K562 treated with DMSO at 1 percent for 24 hours (cell line): ENCODE data around the gene ICAM5. TPM values are rescaled to one million over a fixed set of nuclear protein-coding genes. Genes with fewer than 3 reads are reported as not detected.

Source experiments
- total RNA-seq: library from RNA; unstranded; fragments of 300-600 nt; gene quantifications from 2 replicates; pipeline ENCODE4 v1.2.3, GENCODE V29; 2022; ENCODE audit warnings: low read depth; ENCODE audit not compliant: insufficient read depth

Gene ICAM5
- total RNA-seq = 28.4 and 31.1 TPM in 2 replicates

GRCh38 chr19:10289836-10290356 is at the start of gene ICAM5:
Gene ICAM5 (plus strand): TSS chr19:10289952. CDS start chr19:10290044, 92 bp downstream.

GRCh38 chr19:10251792-10252694 is 37.7 kb upstream of the ICAM5 start, which contains the start of gene MRPL4:
Gene MRPL4 (plus strand): TSS chr19:10252214. CDS start chr19:10252254, 40 bp downstream.

GRCh38 chr19:10270616-10271394 is 18.9 kb upstream of the ICAM5 start, which contains the start of gene ICAM1:
Gene ICAM1 (plus strand): TSS chr19:10271120. CDS start chr19:10271160, 40 bp downstream.

GRCh38 chr19:10286803-10287737 is 2.7 kb upstream of the ICAM5 start, which contains the start of gene ICAM4:
Gene ICAM4 (plus strand): TSS chr19:10286955. CDS start chr19:10287013, 58 bp downstream.

GRCh38 chr19:10309423-10309822 is 19.7 kb downstream of the ICAM5 start, which contains the start of gene ZGLP1:
Gene ZGLP1 (minus strand): TSS chr19:10309815.

GRCh38 chr19:10315335-10316214 is 25.8 kb downstream of the ICAM5 start, which contains the start of gene FDX2:
Gene FDX2 (minus strand): TSS chr19:10316015. CDS start chr19:10315996, 19 bp downstream.

GRCh38 chr19:10332965-10333757 is 43.4 kb downstream of the ICAM5 start, which contains the start of gene RAVER1:
Gene RAVER1 (minus strand): TSS chr19:10333529. CDS start chr19:10333507, 22 bp downstream.

GRCh38 chr19:10339380-10339960 is 49.7 kb downstream of the ICAM5 start, which contains the start of gene ICAM3:
Gene ICAM3 (minus strand): TSS chr19:10339624. CDS start chr19:10339614, 10 bp downstream.

Other genes with a start within 250 kb of the ICAM5 start
- 28.1 and 30.5 TPM in 2 replicates for gene SHFL, start 203.6 kb upstream of the ICAM5 start, total RNA-seq
- 0.24 and 2.3 TPM in 2 replicates for gene ANGPTL6, start 187.3 kb upstream of the ICAM5 start, total RNA-seq
- 30.8 and 36.2 TPM in 2 replicates for gene PPAN, start 183.6 kb upstream of the ICAM5 start, total RNA-seq
- 7.5 and 7.7 TPM in 2 replicates for gene P2RY11, start 178.3 kb upstream of the ICAM5 start, total RNA-seq
- 382 and 411 TPM in 2 replicates for gene EIF3G, start 170.1 kb upstream of the ICAM5 start, total RNA-seq
- 170 and 174 TPM in 2 replicates for gene DNMT1, start 95.0 kb upstream of the ICAM5 start, total RNA-seq
- 2.0 and 2.9 TPM in 2 replicates for gene S1PR2, start 58.6 kb upstream of the ICAM5 start, total RNA-seq
- 140 and 159 TPM in 2 replicates for gene MRPL4, start 37.7 kb upstream of the ICAM5 start, total RNA-seq
- gene ICAM1, start 18.8 kb upstream of the ICAM5 start, total RNA-seq = 174 and 177 TPM in 2 replicates
- 107 and 108 TPM in 2 replicates for gene ICAM4, start 3.0 kb upstream of the ICAM5 start, total RNA-seq
- 5.2 and 5.9 TPM in 2 replicates for gene ZGLP1, start 19.9 kb downstream of the ICAM5 start, total RNA-seq
- gene FDX2, start 26.1 kb downstream of the ICAM5 start, total RNA-seq = 44.7 and 46.0 TPM in 2 replicates
- gene RAVER1, start 43.6 kb downstream of the ICAM5 start, total RNA-seq = 86.7 and 87.5 TPM in 2 replicates
- gene ICAM3, start 49.7 kb downstream of the ICAM5 start, total RNA-seq = 7.8 and 11.4 TPM in 2 replicates
- 147 and 169 TPM in 2 replicates for gene TYK2, start 90.6 kb downstream of the ICAM5 start, total RNA-seq
- 291 and 297 TPM in 2 replicates for gene CDC37, start 113.6 kb downstream of the ICAM5 start, total RNA-seq
- gene PDE4A, start 130.6 kb downstream of the ICAM5 start, total RNA-seq = 18.6 and 20.1 TPM in 2 replicates
- gene KEAP1, start 213.4 kb downstream of the ICAM5 start, total RNA-seq = 94.3 and 110 TPM in 2 replicates
- gene S1PR5, start 227.5 kb downstream of the ICAM5 start, total RNA-seq = 0.29 and 0.52 TPM in 2 replicates